Caco-2 (cell line): ENCODE results near the gene NBEAL2. TPM values are rescaled to one million over a fixed set of nuclear protein-coding genes. Genes with fewer than 3 reads are reported as not detected.

Experiments
- BruUV-seq: library from RNA; stranded (reverse); fragments of 400-500 nt; replicated peaks from 2 replicates; lab custom pipeline; 2021; lab: Mats Ljungman, UMichigan
- CTCF ChIA-PET: fragments of 300-600 bp; sonication (Branson Sonifier 250); formaldehyde crosslinking; loops from one replicate; lab custom pipeline; 2022; ENCODE audit warnings: antibody characterized with exemption; lab: Charles Lee
- POLR2A ChIA-PET: fragments of 300-600 bp; sonication (Branson Sonifier 250); formaldehyde crosslinking; loops from one replicate; lab custom pipeline; 2022; ENCODE audit warnings: antibody characterized with exemption; lab: Charles Lee
- DNase-seq, 2 experiments: peaks; one replicate each; pipeline versions ENCODE4 v3.0.0 to v3.0.0-alpha.2; 2020 to 2022
- H3K27me3 ChIP-seq: replicated peaks from 2 replicates; pipeline ENCODE4 v1.6.0; 2011; ENCODE audit warnings: low read length; ENCODE audit not compliant: control insufficient read depth, insufficient read depth
- H3K36me3 ChIP-seq: 2 replicates; pipeline ENCODE4 v1.5.1; 2011; ENCODE audit warnings: low read length; ENCODE audit not compliant: control insufficient read depth, insufficient read depth
- H3K4me1 ChIP-seq: fragments of 250-450 bp; sonication (Bioruptor Pico); 2 replicates; pipeline ENCODE4 v1.5.1; 2020; ENCODE audit warnings: mild to moderate bottlenecking
- H3K4me3 ChIP-seq: 2 replicates; pipeline ENCODE4 v1.5.1; 2011; ENCODE audit warnings: low read depth, mild to moderate bottlenecking, control low read depth, low read length
- H3K9me3 ChIP-seq: fragments of 250-450 bp; sonication (Bioruptor Pico); 2 replicates; pipeline ENCODE4 v1.5.1; 2020; ENCODE audit warnings: mild to moderate bottlenecking, moderate library complexity
- H3K27ac Mint-ChIP-seq: one replicate; pipeline ENCODE4 v1.8.0; 2022; ENCODE audit warnings: mixed read lengths; ENCODE audit not compliant: unreplicated experiment
- H3K27me3 Mint-ChIP-seq: one replicate; pipeline ENCODE4 v1.8.0; 2022; ENCODE audit warnings: mixed read lengths; ENCODE audit not compliant: insufficient read depth, unreplicated experiment
- H3K36me3 Mint-ChIP-seq: one replicate; pipeline ENCODE4 v1.8.0; 2022; ENCODE audit warnings: mild to moderate bottlenecking, mixed read lengths; ENCODE audit not compliant: insufficient read depth, unreplicated experiment
- H3K4me1 Mint-ChIP-seq: one replicate; pipeline ENCODE4 v1.8.0; 2022; ENCODE audit warnings: low read depth, mixed read lengths; ENCODE audit not compliant: unreplicated experiment
- H3K4me3 Mint-ChIP-seq: one replicate; pipeline ENCODE4 v1.8.0; 2022; ENCODE audit warnings: mild to moderate bottlenecking, moderate library complexity, mixed read lengths; ENCODE audit not compliant: unreplicated experiment
- H3K9me3 Mint-ChIP-seq: one replicate; pipeline ENCODE4 v1.8.0; 2022; ENCODE audit warnings: mixed read lengths; ENCODE audit not compliant: unreplicated experiment
- CTCF ChIP-seq, 2 experiments: fragments of 200-600 bp in 1 of 2; IDR thresholded peaks; 1 replicate in 1 of 2; 2 replicates in 1 of 2; pipeline versions ENCODE4 v1.5.1 to v1.8.0; 2011 to 2022; ENCODE audit warnings: antibody characterized with exemption in 1 of 2, control low read depth in 1 of 2, inconsistent platforms in 1 of 2, low read depth in 1 of 2, low read length in 1 of 2, mild to moderate bottlenecking in 1 of 2, moderate library complexity in 1 of 2; ENCODE audit not compliant: insufficient read depth in 1 of 2, severe bottlenecking in 1 of 2, unreplicated experiment in 1 of 2
- intact Hi-C: fragments of 100-400 bp; cut with micrococcal nuclease; formaldehyde crosslinking; loops from one replicate; pipeline ENCODE4 v1.10.0; 2022; ENCODE audit not compliant: unreplicated experiment
- total RNA-seq: library from RNA; stranded (reverse); gene quantifications from 2 replicates; pipeline ENCODE4 v1.2.3, GENCODE V29; 2022

Gene NBEAL2
- total RNA-seq, 1 experiment from 2014 or later = 62.4 TPM

DNA sequence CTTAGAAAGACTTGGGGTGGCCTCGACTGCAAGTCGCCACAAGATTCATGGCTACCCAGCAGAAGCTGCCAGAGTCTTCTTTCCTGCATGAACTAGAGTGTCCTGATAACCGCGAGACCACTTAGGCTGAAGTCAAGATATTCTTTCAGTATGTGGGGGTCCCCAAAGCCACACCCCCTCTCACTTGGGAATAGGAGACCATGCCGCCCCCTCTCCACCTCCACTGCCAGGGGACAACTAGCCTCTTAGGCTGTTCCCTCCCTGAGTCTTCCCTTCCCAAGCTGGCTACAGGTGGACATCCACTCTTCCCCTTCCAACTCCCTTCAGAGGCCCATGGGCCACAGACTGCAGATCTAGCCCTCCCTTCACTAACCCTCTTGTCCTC lies 1.7 kb upstream of the NBEAL2 start:
- DNase-seq = no peak
- TF ChIP-seq CTCF (IDR thresholded peaks at IDR 0.05; ENCODE audit: insufficient read depth in 1 of 2, low read depth in 1 of 2, low read length in 1 of 2, severe bottlenecking in 1 of 2, unreplicated experiment in 1 of 2) = no peak
- Mint-ChIP-seq H3K27ac (peak overlapping the region; percentile 98), H3K4me1 (peaks cover 23% of the 10 kb centered on the region), H3K9me3 (no peaks in the 10 kb centered on the region), H3K27me3 (no peaks in the 10 kb centered on the region), H3K4me3 (peak overlapping the region; percentile 91), H3K36me3 (peaks cover 38% of the 10 kb centered on the region)
- ChIA-PET POLR2A (no interaction called here), CTCF (no interaction called here)
- BruUV-seq = no TSS peak
- no peaks in the 10 kb centered on the region for H3K27me3 ChIP-seq
- H3K36me3 ChIP-seq = no peaks in the 10 kb centered on the region
- H3K4me1 ChIP-seq = peaks cover 49% of the 10 kb centered on the region
- intact Hi-C loops = no loop called here
- no peak overlapping the region for H3K4me3 ChIP-seq
- no peaks in the 10 kb centered on the region for H3K9me3 ChIP-seq

DNA sequence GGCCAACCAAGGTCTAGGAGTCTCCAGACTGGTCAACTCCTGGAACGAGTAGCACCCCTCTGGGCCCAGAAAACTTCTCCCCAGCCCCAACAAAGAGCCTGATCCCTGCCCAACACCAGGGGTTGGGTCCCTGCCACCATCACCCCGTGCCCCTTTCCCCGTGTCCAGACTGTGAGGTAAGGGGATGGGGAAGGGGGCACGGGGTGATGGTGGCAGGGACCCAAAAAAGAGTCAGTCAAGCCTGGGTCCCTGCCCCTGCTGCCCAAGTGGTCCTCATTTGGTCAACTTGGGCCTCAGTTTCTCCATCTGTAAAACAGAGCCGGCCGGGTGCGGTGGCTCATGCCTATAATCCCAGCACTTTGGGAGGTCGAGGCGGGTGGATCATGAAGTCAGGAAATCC lies 1.1 kb upstream of the NBEAL2 start:
- Mint-ChIP-seq H3K27ac (peak overlapping the region; percentile 98), H3K4me1 (peaks cover 24% of the 10 kb centered on the region), H3K4me3 (peak overlapping the region; percentile 91), H3K36me3 (peaks cover 38% of the 10 kb centered on the region), H3K9me3 (no peaks in the 10 kb centered on the region), H3K27me3 (no peaks in the 10 kb centered on the region)
- H3K27me3 ChIP-seq = no peaks in the 10 kb centered on the region
- H3K4me1 ChIP-seq = peaks cover 49% of the 10 kb centered on the region
- no peak overlapping the region for H3K4me3 ChIP-seq
- intact Hi-C loops = no loop called here
- TF ChIP-seq CTCF (IDR thresholded peaks at IDR 0.05; ENCODE audit: insufficient read depth in 1 of 2, low read depth in 1 of 2, low read length in 1 of 2, severe bottlenecking in 1 of 2, unreplicated experiment in 1 of 2) = no peak
- POLR2A ChIA-PET = interaction anchor here (1.4 kb wide), 1 partner anchor 20 kb away, joined by 8 read pairs; no protein-coding TSS in a partner anchor
- CTCF ChIA-PET = interaction anchor here (1.4 to 2.4 kb wide), 2 partner anchors 20 to 55 kb away, joined by 4 to 9 read pairs; no protein-coding TSS in a partner anchor
- DNase-seq = no peak
- no TSS peak for BruUV-seq
- H3K36me3 ChIP-seq = no peaks in the 10 kb centered on the region
- no peaks in the 10 kb centered on the region for H3K9me3 ChIP-seq

DNA sequence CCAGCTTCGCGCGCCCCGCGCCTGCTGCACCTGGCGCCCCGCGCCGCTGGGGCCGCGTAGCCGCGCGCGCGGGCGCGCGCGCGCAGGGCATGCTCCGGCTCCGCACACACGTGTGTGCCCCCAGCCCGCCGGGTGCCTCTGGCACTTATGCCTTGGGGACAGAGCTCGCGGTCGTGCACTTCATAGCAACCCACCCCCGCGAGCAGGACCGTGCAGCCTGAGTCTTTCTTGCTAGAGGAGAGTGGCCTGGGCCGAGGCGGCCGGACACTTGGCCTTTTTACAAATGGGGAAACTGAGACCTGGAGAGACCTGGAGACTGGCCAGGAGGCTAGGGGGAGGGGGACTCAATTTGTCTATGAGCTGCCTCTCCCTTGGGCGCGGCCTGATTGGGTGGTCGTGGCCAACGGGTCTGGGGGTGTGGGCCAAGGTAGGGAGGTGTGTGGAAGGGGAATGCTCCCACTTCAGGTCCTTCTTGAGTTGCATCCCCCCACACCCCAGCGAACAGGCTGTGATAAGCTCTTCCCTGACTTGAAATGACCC lies 562 bp downstream of the NBEAL2 start:
- H3K36me3 ChIP-seq = no peaks in the 10 kb centered on the region; the same call in 1 of the 2 replicates
- peak overlapping the region; percentile 92 for H3K27ac Mint-ChIP-seq
- POLR2A ChIA-PET = interaction anchor here (0.6 to 1.5 kb wide), 6 partner anchors 14 to 401 kb away, joined by 3 to 8 read pairs (median 4); partner anchors contain the start of gene PTPN23
- H3K27me3 ChIP-seq = no peaks in the 10 kb centered on the region
- no peak for TF ChIP-seq CTCF (IDR thresholded peaks at IDR 0.05; ENCODE audit: insufficient read depth in 1 of 2, low read depth in 1 of 2, low read length in 1 of 2, severe bottlenecking in 1 of 2, unreplicated experiment in 1 of 2)
- H3K4me3 ChIP-seq = peak overlapping the region; percentile 92
- peaks cover 22% of the 10 kb centered on the region for H3K4me1 Mint-ChIP-seq
- no peaks in the 10 kb centered on the region for H3K27me3 Mint-ChIP-seq
- H3K4me3 Mint-ChIP-seq = peak overlapping the region; percentile 91
- intact Hi-C loops = loop anchor here (1.0 to 2.0 kb wide), 3 partner anchors 19 to 37 kb away; no protein-coding TSS in a partner anchor
- H3K9me3 ChIP-seq = no peaks in the 10 kb centered on the region
- DNase-seq = no peak
- H3K9me3 Mint-ChIP-seq = no peaks in the 10 kb centered on the region
- CTCF ChIA-PET = interaction anchor here (0.6 to 2.4 kb wide), 7 partner anchors 13 to 56 kb away, joined by 4 to 9 read pairs (median 4); no protein-coding TSS in a partner anchor
- BruUV-seq = no TSS peak
- peaks cover 42% of the 10 kb centered on the region for H3K4me1 ChIP-seq
- peaks cover 24% of the 10 kb centered on the region for H3K36me3 Mint-ChIP-seq
